ENCODE measurements around the gene PLEKHG1. TPM values are rescaled to one million over a fixed set of nuclear protein-coding genes. Genes with fewer than 3 reads are reported as not detected.

The PLEKHG1 gene
- total RNA-seq, 1 experiment from 2014 or later: 2.7 TPM

DNA sequence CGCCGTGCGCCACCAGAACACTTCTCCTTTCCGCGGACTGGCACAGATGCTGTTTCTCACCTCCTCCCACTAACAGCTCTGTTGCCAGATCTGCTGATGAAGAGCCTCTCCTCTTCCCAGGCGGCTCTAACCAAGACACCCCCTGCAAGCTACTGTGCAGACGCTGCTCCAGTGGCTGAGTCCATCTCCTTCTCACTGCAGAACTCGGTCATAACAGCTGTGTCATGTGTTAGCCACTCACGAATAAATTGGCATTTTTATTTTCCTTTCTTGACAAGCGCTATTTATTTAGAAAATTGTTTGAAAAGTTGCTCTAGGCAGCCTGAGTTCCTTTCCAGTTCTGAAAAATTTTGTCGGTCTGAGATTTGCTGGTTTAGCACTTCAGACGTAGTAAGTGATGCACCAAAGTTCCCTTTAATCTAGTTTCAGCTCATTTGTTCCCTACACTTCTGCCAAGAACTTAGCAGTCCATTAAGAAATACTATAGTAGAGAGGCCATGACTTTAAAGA, 12.8 kb upstream of the PLEKHG1 start:
- TF ChIP-seq ZNF416 (CRISPR knock-in tag; IDR thresholded peaks at IDR 0.05) (no peak), ETV6 (CRISPR knock-in tag; IDR thresholded peaks at IDR 0.05) (no peak), ZBTB21 (CRISPR knock-in tag; IDR thresholded peaks at IDR 0.05; ENCODE audit: borderline replicate concordance) (no peak)
- TF ChIP-seq, protein P1, sequence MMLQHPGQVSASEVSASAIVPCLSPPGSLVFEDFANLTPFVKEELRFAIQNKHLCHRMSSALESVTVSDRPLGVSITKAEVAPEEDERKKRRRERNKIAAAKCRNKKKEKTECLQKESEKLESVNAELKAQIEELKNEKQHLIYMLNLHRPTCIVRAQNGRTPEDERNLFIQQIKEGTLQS (CRISPR knock-in tag; conservative IDR thresholded peaks at IDR 0.05): no peak
- TF ChIP-seq, protein P2, sequence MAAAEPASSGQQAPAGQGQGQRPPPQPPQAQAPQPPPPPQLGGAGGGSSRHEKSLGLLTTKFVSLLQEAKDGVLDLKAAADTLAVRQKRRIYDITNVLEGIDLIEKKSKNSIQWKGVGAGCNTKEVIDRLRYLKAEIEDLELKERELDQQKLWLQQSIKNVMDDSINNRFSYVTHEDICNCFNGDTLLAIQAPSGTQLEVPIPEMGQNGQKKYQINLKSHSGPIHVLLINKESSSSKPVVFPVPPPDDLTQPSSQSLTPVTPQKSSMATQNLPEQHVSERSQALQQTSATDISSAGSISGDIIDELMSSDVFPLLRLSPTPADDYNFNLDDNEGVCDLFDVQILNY (CRISPR knock-in tag; IDR thresholded peaks at IDR 0.05): no peak
- TF ChIP-seq, protein P3, sequence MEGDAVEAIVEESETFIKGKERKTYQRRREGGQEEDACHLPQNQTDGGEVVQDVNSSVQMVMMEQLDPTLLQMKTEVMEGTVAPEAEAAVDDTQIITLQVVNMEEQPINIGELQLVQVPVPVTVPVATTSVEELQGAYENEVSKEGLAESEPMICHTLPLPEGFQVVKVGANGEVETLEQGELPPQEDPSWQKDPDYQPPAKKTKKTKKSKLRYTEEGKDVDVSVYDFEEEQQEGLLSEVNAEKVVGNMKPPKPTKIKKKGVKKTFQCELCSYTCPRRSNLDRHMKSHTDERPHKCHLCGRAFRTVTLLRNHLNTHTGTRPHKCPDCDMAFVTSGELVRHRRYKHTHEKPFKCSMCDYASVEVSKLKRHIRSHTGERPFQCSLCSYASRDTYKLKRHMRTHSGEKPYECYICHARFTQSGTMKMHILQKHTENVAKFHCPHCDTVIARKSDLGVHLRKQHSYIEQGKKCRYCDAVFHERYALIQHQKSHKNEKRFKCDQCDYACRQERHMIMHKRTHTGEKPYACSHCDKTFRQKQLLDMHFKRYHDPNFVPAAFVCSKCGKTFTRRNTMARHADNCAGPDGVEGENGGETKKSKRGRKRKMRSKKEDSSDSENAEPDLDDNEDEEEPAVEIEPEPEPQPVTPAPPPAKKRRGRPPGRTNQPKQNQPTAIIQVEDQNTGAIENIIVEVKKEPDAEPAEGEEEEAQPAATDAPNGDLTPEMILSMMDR (IDR thresholded peaks at IDR 0.05): no peak
- ATAC-seq (no peak), DNase-seq (ENCODE audit: low spot score) (no peak)
- Mint-ChIP-seq H3K9me3 (no peaks in the 10 kb centered on the region), H3K4me1 (peaks cover 7% of the 10 kb centered on the region; the same call in 1 of the 2 replicates), H3K4me3 (no peak overlapping the region), H3K27me3 (ENCODE audit: low read depth) (no peaks in the 10 kb centered on the region), H3K36me3 (no peaks in the 10 kb centered on the region), H3K27ac (no peak overlapping the region)
- ChIA-PET POLR2A (no interaction called here), CTCF (no interaction called here)

DNA sequence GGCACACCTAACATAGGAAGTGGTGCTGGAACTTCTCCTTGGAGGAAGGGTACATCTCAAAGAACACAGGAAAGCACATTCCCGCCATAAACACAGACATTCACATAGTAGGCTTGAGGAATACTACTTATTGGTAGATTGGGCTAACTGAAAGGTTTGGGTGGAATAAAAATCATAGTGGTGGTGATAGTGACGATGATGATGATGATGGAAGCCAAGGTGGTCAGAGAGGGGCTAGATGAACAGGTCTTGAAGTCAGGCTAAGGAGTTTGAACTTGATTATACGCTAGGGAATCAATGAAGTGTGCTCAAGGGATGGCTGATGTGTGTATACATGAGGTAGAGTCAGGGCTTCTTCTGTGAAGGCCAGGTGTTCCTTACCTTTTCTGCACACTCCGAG, 12.0 kb upstream of the PLEKHG1 start:
- ChIA-PET POLR2A (no interaction called here), CTCF (no interaction called here)
- H3K36me3 Mint-ChIP-seq: no peaks in the 10 kb centered on the region
- H3K27me3 Mint-ChIP-seq (ENCODE audit: low read depth): no peaks in the 10 kb centered on the region; the same call in 1 of the 2 replicates
- H3K27ac Mint-ChIP-seq: no peak overlapping the region
- no peak overlapping the region for H3K4me3 Mint-ChIP-seq
- no peak for DNase-seq (ENCODE audit: low spot score)
- no peak for TF ChIP-seq SMAD3 (CRISPR knock-in tag; IDR thresholded peaks at IDR 0.05; ENCODE audit: borderline replicate concordance)
- TF ChIP-seq, protein P4, sequence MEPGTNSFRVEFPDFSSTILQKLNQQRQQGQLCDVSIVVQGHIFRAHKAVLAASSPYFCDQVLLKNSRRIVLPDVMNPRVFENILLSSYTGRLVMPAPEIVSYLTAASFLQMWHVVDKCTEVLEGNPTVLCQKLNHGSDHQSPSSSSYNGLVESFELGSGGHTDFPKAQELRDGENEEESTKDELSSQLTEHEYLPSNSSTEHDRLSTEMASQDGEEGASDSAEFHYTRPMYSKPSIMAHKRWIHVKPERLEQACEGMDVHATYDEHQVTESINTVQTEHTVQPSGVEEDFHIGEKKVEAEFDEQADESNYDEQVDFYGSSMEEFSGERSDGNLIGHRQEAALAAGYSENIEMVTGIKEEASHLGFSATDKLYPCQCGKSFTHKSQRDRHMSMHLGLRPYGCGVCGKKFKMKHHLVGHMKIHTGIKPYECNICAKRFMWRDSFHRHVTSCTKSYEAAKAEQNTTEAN (CRISPR knock-in tag; IDR thresholded peaks at IDR 0.05): no peak
- no peak for TF ChIP-seq JUN (CRISPR knock-in tag; IDR thresholded peaks at IDR 0.05)
- TF ChIP-seq ZNF317 (CRISPR knock-in tag; IDR thresholded peaks at IDR 0.05; ENCODE audit: borderline replicate concordance, low read depth): no peak
- TF ChIP-seq, protein P3 (IDR thresholded peaks at IDR 0.05): no peak
- no peak for TF ChIP-seq ATF1 (CRISPR knock-in tag; IDR thresholded peaks at IDR 0.05)
- no peak for TF ChIP-seq ETV6 (CRISPR knock-in tag; IDR thresholded peaks at IDR 0.05)
- TF ChIP-seq ZNF121 (CRISPR knock-in tag; IDR thresholded peaks at IDR 0.05): no peak
- TF ChIP-seq, protein P5, sequence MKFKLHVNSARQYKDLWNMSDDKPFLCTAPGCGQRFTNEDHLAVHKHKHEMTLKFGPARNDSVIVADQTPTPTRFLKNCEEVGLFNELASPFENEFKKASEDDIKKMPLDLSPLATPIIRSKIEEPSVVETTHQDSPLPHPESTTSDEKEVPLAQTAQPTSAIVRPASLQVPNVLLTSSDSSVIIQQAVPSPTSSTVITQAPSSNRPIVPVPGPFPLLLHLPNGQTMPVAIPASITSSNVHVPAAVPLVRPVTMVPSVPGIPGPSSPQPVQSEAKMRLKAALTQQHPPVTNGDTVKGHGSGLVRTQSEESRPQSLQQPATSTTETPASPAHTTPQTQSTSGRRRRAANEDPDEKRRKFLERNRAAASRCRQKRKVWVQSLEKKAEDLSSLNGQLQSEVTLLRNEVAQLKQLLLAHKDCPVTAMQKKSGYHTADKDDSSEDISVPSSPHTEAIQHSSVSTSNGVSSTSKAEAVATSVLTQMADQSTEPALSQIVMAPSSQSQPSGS (CRISPR knock-in tag; IDR thresholded peaks at IDR 0.05; ENCODE audit: borderline replicate concordance, low read depth): no peak
- TF ChIP-seq NR3C1 (CRISPR knock-in tag; conservative IDR thresholded peaks at IDR 0.05; ENCODE audit: low read depth): no peak
- TF ChIP-seq, protein P6, sequence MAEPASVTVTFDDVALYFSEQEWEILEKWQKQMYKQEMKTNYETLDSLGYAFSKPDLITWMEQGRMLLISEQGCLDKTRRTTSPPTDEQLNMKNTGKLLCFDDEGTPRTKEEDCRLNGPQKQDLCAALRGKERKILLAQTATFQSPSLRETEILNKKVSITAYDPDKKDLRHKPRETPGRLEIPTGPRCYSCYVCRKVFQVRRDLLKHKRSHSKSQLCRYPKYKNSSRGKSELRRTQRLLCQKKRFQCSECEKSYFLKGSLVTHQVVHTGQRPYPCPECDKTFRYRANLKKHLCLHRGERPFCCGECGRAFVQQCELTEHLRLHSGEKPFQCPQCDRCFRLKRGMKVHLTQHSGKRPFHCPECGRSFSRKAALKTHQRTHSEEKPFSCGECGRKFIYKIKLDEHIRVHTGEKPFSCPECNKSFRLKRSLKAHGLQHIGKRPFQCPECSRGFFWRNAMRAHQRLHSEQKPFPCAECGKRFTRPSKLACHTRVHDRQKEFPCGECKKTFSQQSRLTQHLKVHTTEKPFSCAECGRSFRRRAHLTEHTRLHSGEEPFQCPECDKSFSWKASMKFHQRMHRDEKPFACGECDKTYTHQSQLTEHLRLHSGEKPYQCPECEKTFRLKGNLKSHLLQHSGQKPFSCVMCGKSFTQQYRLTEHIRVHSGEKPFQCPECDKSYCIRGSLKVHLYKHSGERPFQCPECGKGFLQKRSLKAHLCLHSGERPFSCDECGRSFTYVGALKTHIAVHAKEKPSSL (CRISPR knock-in tag; conservative IDR thresholded peaks at IDR 0.05): no peak
- TF ChIP-seq, protein P7, sequence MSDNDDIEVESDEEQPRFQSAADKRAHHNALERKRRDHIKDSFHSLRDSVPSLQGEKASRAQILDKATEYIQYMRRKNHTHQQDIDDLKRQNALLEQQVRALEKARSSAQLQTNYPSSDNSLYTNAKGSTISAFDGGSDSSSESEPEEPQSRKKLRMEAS (CRISPR knock-in tag; IDR thresholded peaks at IDR 0.05): no peak
- TF ChIP-seq, protein P8, sequence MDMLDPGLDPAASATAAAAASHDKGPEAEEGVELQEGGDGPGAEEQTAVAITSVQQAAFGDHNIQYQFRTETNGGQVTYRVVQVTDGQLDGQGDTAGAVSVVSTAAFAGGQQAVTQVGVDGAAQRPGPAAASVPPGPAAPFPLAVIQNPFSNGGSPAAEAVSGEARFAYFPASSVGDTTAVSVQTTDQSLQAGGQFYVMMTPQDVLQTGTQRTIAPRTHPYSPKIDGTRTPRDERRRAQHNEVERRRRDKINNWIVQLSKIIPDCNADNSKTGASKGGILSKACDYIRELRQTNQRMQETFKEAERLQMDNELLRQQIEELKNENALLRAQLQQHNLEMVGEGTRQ (CRISPR knock-in tag; IDR thresholded peaks at IDR 0.05): no peak
- TF ChIP-seq ZNF219 (CRISPR knock-in tag; IDR thresholded peaks at IDR 0.05; ENCODE audit: borderline replicate concordance): no peak
- no peak for TF ChIP-seq ZNF423 (CRISPR knock-in tag; IDR thresholded peaks at IDR 0.05)
- TF ChIP-seq, protein P9, sequence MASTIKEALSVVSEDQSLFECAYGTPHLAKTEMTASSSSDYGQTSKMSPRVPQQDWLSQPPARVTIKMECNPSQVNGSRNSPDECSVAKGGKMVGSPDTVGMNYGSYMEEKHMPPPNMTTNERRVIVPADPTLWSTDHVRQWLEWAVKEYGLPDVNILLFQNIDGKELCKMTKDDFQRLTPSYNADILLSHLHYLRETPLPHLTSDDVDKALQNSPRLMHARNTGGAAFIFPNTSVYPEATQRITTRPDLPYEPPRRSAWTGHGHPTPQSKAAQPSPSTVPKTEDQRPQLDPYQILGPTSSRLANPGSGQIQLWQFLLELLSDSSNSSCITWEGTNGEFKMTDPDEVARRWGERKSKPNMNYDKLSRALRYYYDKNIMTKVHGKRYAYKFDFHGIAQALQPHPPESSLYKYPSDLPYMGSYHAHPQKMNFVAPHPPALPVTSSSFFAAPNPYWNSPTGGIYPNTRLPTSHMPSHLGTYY (CRISPR knock-in tag; IDR thresholded peaks at IDR 0.05): no peak
- H3K9me3 Mint-ChIP-seq: no peaks in the 10 kb centered on the region
- ATAC-seq: no peak
- H3K4me1 Mint-ChIP-seq: peaks cover 7% of the 10 kb centered on the region; the same call in 1 of the 2 replicates

Data from WTC11 (cell line).